HG02884 (cell line): ENCODE results near the gene ADCY5.

Experiments
- ATAC-seq: cut with Tn5 transposase; IDR thresholded peaks from one replicate; pipeline ENCODE4 v1.9.1; 2021; ENCODE audit warnings: mild to moderate bottlenecking, moderate library complexity; ENCODE audit not compliant: unreplicated experiment

The ADCY5 gene

DNA sequence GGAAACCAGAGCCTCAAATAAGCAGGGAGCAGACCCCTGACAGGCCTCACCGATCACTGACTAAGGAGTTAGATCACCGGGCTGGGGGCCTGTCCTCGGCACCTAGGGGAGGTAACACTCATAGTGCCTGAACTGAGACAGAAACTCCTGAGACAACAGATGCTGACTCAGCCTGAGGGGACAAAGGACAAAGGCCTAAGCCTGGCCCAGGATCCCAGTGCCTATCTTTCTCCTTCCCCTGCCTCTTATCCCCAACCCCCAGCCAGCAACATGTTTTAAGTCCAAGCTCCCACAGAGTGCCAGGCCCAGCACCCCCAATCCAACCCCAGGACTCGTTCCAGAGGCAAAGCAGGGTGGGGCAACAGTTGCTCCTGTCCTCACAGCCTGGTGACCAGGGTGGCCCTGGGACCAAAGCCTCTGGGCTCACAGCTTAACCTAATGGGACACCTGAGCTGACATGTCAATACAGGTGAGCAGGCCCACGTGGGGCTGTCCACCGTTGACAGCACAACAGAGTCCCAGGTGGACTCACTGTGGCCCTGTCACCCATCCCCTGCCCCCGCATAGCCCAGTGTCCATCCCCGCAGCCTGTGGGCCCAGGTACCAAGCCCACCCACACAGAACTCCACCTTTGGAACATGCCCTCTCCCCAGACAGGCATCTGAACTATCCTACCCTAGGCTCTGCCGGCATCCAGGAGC, 37.4 kb downstream of the ADCY5 start:
- no peak for ATAC-seq

DNA sequence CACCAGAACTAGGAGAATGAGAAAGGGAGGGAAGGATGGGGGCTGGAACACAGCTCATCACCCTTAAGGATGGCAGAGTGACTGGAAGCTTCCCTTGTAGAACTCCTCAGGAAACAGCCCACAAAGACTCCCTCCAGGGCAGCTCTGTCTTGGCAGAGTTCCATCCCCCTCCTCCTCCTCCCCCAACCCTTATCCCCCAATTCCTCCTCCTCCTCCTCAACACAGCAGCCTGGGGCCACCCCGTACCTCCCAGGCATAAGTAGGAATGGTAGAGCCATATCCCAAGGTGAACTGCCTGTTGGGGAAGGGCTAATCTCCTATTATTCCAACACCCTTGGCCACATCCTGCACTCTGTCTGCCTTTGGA, 38.8 kb downstream of the ADCY5 start:
- ATAC-seq: no peak

DNA sequence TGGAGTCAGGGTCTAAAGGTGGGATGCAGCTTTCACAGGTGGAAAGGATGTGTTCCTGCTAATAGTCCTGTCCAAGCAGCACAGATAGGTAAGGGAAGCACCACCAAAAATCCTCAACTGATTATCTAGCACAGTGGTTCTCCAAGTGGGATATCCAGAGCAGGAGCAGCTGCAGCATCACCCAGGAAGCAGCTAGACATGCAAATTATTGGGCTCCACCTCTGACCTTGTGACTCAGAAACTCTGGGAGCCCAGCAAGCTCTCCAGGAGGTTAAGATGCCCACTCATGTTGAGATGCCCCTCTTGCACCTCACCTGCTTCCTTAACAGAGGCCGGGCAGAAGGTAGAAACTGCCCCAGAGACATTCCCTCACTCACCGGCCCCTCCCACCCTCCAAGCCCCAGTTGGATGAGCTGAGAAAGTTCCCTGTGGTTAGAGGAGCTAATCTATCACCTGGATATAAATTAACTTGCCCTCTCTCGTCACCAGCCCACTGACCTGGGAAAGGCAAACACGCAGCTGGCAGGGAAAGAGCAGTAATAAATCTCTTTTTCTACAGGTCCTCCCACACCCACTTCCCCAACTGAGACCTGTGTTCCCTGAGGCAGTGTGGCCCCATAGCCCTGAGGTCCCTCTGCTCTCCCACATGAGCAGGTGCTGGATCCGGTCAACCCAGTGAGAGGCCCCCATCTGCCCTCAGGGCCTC, 39.3 kb downstream of the ADCY5 start:
- no peak for ATAC-seq

DNA sequence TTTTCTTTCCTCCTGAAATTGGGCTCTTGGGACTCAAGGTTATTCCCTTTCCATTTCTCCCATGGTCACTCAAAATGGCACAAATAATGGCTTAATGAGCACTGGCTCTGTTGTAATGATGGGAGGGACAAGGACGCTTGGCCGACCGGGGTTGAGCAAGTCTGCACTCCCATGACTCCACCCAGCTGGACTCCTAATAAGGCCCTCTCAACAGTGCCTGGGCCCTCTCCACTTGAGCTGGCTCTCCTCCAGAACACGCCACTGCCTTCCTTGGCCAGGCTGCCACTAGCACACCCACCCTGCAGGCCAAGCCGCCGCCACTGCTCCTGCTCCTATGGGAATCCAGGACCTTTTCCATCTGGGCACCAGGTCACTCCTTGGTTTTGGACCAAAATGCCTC, 42.3 kb downstream of the ADCY5 start:
- no peak for ATAC-seq

DNA sequence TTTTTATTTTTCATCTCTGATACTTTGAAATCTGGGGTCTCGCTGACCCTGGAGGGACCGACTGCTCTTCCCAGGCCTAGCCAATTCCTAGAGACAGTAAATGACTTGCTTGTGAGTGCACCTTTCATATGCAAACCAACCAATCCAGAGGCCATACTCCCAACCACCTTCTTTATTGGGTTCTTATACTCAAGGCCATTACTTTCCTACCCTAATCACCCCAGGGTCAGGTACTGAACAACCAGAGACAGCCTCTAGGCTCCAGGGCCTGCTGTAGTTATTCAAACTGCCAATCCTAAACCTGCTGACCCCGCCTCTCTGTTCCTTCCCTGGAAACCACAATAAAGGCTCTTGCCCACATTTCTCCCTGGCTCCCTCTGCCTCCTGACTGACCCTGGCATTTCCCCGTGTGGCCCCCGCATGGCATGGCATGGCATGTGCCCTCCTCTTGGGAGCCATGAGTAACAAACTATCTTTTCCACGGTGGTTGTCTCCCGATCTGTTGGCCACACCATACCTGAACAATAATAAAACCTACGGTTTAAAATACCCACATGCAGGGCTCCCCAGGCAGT, 42.9 kb downstream of the ADCY5 start:
- no peak for ATAC-seq

DNA sequence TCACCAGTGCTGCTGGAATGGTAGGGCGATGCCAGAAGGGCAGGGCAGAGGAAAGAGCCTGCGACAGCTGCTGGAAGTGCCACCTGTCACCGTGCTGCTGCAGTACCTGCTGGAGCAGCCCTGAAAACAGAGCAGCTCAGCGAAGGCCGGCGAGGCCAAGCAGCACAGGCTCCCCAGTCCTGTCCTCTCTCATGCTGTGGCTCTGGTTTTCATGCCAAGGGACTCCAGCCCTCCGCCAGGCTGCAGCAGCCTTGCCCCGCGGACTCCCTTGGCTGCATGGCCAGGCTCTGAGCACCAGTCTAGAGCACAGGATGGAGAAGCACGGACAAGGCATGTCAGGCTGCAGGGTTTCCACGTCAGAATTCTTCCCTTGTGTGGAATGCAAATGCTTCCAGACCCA, 43.9 kb downstream of the ADCY5 start:
- no peak for ATAC-seq

DNA sequence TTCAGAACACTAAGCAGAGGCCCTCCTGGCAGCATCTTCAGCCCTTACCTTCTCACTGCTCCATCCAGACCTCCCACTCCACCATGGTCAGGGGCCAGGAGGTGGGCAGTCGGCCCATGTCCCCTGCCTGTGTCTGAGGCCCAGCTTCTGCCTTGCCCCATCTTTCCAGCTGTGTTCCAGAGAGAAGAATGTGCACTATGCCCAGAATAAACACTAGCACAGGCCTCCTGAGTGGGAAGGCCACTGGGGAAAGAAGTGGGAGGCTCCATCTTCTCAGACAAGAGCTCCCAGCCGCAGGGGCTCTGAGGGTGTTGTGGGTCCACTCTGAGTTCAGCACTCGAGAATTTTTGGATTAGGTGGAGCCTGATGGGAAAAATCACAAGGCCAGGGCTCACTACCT, 44.5 kb downstream of the ADCY5 start:
- ATAC-seq: no peak

DNA sequence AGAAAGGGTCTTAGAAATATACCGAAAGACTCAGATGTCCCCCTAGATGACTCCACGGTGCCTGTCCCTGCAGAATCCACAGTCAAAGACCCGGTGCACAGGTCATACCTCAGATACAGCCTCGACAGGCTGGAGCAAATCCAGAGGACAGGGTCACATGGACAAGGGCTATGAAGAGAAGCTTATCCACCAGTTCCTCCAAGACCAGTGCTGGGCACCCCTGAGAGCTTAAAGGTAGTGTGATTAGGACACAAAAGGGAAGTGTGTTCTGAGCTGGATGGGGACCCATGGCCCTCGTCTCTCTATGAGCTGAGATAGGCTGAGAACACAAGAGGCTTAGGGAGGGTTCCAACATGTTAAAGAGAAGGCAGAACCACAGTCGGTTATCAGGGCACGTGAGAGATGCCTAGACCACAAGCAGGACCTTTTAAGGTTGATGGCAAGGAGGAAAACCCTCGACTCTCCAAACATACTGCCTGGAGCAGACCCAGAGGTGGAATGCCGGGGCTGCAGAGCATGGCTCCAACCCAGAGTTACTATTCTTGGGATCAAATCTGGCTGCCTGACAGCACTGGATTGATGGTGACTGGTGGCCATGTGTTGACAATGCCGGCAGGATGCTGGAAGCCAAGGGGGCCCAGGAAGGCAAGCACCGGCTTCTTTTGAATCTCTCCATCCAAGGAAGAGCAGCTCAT, 46.9 kb downstream of the ADCY5 start:
- no peak for ATAC-seq

DNA sequence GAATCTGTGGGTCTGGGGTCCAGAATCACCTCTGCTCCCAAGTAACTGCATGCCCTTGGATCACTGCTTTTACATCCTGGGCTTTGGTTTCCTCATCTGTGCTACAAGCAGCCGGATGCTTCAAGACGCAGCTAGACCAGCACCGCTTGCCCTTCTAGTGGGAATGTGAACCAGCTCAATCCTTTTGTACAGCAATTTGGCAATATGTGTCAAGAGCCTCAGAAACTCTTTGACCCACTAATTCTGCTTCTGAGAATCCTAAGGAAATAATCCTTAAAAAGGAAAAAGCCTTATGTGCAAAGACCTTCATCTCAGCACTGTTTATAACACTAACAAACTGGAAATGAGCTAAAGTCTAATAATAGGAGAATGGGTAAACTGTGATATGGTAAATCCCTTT, 48.7 kb downstream of the ADCY5 start:
- no peak for ATAC-seq

DNA sequence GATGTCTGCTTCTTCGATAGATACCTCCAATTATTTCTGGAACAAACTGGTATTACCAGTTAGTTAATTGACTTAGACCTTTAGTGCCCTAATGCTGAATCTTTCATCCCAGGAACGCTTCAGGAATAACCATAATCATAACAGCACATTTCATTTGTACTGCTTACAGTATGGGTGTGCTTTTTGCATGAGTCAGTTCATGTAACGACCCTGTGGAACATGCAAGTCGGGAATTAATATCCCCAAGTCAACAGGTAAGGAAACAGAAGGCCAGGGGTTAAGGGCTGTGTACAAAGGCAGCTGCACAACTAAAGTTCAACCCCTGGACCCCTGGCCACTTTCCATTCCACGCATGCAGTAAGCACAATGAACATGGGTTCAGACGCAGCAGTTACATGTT, 49.2 kb downstream of the ADCY5 start:
- no peak for ATAC-seq

DNA sequence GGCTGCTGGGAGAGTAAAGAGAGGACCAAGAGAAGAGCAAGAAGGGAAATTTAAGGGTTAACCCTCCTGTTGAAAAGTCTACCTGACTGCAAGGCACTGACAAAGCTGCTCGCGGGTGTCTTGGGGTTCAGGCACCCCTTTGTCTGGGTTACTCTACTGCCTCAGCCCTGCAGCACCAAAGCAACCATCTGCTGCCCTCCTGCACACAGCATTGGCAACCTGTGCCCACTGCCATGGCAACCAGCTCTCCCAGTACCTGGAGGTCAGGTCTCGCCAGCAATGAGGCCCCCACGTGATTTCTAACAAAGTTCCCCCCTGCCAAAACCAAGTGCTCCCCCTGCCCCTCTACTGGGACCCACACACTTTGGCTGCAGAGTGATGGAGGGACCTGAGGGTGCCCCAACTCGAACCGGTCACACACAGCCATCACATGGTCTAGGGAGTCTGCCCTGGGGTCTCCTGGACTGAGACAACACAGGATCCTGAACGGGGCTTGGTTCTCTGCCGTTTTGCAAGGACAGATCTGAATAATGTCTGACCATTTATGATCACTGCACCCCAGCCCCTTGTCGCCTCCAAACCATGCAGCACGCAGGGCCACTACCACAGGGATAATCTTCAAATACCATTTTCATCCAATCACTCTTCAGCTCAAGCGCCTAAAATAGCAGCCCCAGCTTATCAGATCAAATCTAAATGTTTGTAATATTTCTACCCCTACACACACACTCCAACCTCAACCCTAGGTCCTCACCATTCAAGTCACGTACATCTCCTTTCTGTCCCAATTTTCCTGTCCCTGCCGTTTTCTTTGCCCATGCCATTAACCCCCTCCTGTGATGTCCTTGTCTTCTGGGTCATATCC, 50.7 kb downstream of the ADCY5 start:
- ATAC-seq: no peak

DNA sequence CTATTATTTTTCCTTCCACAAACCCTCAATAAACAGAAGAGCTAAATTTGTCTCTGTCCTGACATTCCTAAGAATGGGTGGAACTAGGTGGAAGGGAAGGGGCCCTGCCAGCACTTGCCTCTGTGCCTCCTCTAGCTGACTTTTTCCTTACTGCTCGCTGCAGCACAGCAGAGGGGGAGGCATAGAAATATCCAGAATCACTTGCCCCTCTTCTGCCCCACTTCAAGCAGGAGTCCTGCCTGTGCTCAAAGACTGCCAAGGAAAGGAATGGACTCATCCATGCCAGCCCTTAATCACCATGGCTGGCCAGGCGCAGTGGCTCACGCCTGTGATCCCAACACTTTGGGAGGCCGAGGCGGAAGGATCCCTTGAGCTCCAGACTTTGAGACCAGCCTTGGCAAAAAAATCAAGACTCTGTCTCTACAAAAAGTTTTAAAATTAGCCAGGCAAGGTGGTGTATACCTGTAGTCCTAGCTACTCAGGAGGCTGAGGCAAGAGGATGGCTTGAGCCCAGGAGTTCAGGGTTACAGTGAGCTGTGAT, 51.8 kb downstream of the ADCY5 start:
- ATAC-seq: no peak

DNA sequence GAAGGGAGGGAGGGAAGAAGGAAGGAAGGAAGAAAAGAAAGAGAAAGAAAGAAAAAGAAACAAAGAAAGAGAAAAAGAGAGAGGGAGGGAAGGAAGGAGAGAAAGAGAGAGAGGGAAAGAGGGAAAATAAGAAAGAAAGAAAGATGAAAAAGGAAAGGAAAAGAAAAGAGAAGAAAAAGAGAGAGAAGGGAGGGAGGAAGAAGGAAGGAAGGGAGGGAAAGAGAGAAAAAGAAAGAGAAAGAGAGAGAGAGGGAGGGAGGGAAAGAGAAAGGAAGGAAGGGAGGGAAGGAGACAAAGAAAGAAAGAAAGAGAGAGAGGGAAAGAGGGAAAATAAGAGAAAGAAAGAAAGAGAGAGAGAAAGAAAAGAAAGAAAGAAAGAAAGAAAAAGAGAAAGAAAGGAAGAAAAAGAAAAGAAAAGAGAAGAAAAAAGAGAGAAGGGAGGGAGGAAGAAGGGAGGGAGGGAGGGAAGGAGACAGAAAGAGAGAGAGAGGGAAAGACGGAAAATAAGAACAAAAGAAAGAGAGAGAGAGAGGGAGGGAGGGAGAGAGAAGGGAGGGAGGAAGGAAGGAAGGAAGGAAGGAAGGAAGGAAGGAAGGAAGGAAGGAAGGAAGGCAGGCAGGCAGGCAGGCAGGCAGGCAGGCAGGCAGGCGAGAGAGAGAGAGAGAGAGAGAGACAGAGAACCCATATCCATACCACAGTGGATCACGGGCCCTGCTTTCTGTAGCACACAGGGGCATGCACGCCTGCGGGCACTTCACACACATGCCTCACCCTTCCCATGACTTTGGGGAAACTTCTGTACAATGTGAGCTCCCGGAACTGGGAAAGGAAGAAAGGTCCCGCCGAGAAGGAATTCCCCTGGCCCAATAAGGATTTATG, 52.5 kb downstream of the ADCY5 start:
- ATAC-seq: no peak

DNA sequence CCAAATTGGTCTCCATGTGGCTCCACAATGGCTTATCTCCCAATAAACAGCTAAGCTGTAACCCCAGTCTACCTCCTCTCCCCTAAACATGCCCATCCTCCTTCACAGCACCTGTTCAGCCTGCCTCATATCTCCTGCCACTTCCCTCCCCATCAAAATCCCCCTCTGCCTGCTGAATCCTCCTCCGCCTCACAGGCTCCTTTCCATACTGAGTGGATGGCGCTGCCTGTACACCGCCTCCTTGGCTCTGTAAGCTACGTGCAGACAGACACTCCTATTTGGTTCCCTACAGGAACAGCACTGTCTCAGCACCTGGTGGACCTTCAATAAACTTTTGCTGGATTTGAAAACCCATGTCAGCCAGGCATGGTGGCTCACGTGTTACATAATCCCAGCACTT, 53.7 kb downstream of the ADCY5 start:
- no peak for ATAC-seq

DNA sequence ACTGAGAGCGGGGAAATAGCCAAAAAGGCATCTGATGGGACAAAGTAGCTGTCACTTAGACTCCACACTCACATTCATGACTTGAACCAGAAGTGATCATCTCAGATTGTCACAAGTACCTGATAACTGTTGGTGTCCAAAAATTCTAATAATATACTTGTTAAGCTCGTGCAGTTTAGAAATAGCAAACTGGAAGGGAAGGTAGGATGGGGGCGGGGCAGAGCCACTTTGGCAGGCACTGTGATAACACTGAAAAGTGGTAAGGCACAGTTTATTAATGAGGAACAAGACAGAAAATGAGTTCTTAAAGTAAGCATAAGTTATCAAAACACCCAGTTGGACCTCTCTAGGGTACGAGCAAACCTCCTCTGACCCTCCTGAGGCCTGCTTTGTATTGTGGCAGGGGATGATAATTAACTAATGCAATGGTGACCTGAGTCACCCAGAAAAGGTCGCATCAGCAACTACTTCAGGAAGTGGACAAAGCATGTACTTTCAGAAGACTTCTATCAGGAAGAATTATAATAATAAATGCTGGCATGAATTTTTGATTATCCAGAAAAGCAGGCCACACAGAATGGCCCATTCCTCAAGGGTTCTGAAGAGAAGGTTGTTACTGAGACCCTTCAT, 54.4 kb downstream of the ADCY5 start:
- ATAC-seq: no peak

DNA sequence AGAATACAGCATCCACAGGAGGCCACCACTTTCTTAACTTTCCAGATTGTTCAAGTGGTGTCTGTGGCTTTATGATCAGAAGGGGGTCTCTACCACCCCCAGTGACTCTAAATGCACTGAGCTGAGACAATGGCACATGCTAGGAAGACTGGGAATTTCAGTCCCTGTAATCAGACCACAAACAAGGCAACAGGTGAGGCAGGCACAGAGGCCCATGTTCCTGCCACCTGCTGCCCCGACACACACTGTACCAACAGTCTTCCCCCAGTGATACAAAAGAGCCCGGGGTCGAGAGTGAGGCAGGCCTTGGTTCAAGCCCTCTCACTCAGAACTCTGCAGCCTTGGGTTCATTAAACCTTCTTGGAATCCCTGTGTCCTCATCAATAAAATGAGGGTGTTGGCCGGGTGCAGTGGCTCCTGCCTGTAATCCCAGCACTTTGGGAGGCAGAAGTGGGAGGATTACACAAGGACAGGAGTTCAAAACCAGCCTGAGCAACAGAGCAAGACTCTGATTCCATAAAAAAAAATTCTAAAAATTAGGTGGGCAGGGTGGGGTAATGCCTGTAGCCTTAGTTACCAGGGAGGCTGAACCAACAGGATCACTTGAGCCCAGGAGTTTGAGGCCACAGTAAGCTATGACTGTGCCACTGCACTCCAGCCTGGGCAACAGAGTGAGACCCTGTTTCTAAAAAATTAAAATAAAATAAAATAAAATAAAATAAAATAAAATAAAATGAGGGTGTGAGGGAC, 55.8 kb downstream of the ADCY5 start:
- ATAC-seq: no peak

DNA sequence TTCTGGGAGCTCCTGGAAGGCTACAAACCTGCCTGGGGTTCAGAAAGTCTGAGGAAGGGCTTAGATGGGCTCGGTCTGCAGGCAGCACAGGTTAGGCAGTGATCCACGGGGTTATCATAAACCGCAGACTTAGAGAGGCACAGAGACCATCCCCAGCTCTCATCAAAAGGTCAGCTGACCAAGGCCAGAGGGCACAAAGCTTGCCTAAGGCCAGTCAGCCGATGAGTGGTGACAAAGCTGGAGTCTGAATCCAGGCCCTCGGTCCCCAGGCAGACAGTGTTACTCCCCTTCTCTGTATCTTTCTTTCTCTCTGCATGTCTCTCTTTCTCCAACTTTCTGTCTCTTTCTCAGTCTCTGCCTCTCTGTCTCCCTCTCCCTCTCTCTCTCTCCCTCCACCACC, 56.5 kb downstream of the ADCY5 start:
- no peak for ATAC-seq

DNA sequence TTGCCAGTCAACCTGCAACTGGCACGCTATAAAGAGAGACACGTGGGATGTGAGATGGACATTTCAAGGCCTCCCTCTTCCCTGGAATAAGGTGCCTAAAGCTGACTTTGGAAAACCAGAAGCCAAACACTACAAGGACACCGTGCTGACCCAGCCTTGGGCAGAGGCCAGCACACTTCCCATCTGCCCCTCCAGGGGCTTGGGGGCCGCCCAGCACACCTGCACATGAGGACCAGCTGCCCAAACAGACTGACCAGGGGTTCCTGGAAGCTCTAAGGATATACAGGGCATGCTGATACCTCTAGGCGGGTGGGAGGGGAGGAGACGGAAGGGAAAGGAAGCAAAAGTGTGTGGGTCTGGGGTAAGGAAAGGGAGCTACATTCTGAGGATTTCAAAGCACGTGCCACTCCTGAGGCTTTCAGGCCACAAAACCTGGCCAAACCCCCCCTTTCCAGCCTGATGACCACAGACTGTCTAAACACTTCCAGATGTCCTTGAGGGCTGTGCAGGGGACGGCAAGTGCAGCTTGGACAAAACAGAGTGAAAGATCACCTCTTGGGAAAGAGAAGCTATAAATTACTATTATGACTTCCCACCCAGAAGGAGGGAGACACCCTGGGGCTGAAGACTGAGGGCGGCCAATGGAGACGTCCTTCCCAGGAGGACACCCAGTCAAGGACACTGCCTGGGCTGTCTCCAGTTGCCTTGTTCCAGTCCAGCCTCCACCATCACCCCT, 57.9 kb downstream of the ADCY5 start:
- no peak for ATAC-seq
